Activated T-helper 9 cell treated with anti-CD3 and anti-CD28 coated beads, Interleukin-2, amount 50 U/mL, for 16 hours (primary cell): Measurements from ENCODE around the gene CTXN3.

Experiments
- DNase-seq: peaks from one replicate; pipeline ENCODE4 v3.0.0-alpha.2; 2020; ENCODE audit warnings: low read depth

The CTXN3 gene

DNA sequence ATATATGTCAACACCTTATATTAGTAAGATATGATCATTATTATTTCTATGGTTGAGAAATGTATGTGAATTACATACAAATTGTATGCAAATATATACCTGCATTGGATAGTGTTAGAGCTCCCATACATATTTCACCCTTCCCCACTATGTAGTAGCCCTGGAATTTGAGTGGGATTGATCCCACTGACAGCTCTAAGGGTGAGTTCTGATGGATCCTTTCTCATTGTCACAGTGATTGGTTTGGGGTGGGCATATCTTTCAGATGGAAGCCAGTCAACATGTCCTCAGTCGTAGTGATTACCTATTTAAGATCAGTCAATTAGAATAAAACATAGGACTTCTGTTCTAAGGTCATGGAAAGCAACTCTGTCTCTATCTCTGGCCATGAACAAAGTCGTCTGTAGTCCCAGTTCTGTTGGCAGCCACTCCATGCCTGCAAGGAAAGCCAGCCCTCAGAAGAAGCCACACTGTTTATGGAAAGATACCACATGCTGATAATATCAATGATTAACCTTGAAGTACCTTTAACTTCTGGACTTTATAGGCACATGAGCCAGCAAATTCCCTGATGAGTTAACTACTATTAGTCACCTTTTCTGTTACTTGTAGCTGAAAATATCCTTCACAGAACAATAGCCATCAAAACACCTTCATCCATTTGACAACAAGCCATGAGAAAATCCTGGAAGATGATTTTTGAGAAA lies 49.2 kb downstream of the CTXN3 start:
- no peak for DNase-seq

DNA sequence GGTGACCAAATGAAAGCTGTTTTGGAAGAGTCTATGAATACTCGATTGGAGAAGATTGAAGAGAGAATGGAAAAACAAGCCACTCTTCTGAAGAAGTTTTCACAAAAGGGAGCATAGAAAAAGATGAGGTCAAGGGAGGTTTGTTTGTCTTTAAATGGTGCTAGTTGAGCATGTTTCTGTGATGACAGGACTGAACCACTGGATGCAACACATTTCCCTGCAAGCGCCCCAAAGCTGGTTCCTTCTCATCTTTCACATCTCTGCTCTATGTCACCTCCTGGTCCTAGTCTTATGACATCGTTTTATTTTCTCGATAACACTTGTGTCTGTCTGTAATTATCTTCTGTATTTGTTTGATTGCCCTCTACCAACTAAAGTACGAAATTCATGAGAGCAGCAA lies 50.5 kb downstream of the CTXN3 start:
- no peak for DNase-seq

DNA sequence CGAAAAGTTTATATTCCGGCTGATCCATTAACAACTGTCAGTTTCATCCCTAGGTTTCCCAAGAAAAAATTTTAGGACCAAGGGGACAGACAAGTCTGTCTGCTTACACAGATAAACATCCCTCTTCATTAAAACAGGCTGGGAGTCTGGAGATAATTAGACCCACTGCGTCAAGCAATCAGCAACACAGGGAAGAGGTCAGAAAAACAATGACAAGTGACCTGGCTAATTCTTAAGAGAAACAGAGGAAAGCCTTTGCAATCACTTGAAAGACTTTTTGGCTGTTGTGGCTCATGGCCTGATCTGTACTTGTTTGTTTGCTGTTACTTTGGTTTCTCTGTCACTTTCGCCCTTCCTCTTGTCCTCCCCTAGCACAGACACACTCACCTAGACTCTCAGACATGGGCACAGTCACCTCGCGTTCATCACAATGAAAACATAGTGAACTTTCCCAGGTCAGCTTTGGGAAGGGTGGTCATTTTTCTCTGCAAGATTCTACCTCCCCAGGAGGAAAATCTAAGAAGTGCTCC lies 51.4 kb downstream of the CTXN3 start:
- DNase-seq, result no peak

DNA sequence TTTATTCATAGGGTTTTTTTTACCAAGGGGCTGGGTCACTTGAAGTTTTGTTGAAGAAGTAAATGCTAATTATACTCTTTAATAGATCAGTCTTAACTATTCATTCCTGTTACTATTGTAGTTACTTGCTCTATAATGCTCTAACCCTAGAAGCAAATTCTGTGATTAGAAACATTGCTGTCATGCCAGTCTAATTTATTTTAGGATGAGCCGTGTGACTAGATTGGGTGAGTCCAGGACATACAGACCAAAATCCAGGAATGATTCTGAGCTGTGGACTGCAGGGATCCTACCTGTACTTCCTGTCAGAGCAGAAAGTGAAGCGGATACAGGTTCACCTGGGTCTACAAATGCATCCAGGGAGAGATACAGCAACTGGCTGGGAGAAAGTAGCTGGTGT lies 53.6 kb downstream of the CTXN3 start:
- no peak for DNase-seq

DNA sequence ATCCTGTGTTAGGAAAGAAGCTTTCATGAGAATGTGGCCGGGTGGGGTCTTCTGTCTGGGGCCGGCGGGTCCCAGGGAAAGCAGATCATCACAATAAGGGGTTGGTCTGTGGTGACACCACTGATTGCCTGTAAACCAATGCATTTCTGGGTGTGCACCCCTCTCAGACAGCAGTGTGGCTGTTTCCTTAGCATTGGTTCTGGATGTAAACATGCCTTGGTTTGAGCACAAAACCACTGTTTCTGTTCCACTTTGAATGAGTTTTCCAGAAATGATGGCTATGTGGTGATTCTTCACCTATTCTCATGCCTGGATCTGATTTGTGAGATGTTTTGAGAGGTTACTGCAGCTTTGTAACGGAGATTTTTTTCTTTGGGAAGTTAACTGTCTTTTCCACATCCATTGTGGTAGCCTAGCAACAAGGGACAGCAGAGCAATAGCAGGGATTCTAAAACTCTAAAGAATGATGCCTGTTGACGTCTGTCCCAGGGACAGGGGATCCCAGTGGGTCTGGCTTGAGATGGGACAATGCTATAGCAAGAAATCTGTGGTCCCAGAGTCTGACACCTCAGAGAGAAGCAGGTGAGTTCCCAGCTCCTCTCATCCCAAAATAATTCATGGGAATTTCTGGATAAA lies 54.2 kb downstream of the CTXN3 start, which contains the start of gene CCDC192:
Gene CCDC192 (plus strand): TSS at position 466 of the 636 bp plus-strand sequence. CDS start 55 bp downstream, at position 521.
- DNase-seq, result no peak

DNA sequence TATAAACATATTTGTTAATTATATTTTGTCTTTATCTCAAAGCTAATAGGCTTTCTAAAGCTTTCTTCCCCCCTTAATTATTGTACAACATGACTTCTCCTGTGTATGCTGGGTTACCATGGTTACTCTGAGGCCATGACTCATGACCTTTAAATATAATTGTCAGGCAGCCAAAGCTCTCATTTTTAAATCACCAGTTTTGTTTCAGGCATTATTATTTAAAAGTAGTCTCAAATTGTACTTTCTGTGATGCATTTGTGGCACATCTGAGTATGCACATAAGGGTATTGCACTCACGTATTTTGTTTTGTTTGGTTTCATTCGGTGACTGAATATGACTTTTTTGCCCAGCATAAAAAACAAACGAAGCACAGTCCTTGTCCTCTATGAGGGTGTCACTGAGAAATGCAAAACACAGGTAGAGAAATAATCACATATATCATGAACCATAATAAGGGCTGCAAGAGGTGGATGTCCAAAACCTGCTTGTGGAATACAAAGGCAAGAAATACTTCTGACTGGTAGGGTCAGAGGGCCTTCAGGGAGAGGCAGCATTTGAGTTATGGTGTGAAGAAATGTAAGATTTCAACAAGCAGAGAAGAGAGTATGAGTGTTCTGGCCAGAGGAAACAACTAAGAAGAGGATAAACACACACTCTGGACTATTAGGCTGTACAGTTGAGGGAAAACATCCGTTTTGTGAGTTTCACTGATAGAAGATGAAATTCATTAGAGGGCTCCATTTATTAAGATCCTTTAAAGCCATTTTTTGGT lies 56.4 kb downstream of the CTXN3 start:
- DNase-seq, result no peak

DNA sequence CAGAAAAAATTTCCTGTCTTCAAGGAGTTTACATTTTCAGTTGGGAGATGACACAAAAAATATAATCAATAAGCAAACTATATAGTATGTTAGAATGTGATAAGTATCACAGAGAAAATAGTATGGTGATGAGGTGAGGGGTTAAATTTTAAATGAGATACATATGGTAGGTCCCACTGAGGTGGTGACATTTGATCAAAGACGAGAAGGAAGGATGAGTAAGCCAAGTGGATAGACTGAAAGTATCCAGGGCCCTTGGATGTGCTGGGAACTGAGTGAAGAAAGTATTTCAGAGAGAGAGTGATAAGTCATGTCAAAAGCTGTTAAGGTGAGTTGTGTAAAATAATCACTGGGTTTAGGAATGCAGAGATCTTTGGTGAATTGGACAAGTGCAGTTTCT lies 57.8 kb downstream of the CTXN3 start:
- no peak for DNase-seq

DNA sequence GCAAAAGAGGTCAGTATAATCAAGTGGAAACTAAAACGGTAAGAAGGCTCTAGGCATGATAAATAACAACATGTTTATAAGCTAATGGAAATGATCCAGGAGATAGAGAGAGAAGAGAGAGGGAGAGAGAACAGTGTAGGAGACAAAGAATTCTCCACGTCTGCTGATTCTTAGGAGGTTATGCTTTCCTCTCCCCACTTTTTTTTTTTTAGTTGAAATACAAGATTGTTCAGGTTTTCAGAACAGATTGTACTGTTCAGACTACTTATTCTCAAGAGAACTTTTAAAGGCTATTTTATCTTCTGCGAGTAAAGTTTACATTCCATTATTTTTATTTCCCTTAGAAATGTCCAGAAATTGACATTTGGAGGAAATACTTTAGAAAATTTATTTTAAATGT lies 58.3 kb downstream of the CTXN3 start:
- no peak for DNase-seq
